A172 (cell line): ENCODE measurements around the gene PRMT6. TPM values are rescaled to one million over a fixed set of nuclear protein-coding genes. Genes with fewer than 3 reads are reported as not detected.

Source experiments
- DNase-seq: peaks from one replicate; pipeline ENCODE4 v3.0.0-alpha.2; 2015; ENCODE audit warnings: low spot score
- total RNA-seq: library from RNA; depleted of rRNA; stranded (reverse); fragments of >200 nt; shearing (Covaris generic); gene quantifications from 2 replicates; pipeline ENCODE4 v1.2.3, GENCODE V29; 2014; rRNA removed

PRMT6 gene
- total RNA-seq, 1 experiment from 2014 or later, result 3.7 TPM

GRCh38 chr1:107093395-107093794 is 36.9 kb downstream of the PRMT6 start:
- DNase-seq, result peak; percentile 8

DNA sequence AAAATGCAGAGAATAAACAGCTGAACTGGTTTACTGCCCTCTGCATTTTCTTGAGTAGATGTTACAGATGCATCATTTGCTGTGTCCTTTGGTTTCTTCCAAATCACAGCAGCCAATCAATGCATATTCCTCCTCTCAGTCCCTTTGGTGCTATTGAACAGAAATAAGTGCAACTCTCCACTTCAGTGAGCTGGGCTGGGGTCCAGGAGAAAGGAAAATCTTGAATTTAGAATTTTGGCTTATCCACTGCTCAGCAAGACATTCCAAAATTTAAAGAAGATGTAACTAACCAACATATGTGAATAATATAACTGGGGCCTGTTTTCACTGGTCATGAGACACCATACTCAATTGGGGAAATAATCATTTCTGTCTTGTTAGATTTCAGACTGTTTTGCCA is 39.2 kb downstream of the PRMT6 start:
- no peak for DNase-seq

GRCh38 chr1:107096690-107097089 is 40.2 kb downstream of the PRMT6 start:
- no peak for DNase-seq

DNA sequence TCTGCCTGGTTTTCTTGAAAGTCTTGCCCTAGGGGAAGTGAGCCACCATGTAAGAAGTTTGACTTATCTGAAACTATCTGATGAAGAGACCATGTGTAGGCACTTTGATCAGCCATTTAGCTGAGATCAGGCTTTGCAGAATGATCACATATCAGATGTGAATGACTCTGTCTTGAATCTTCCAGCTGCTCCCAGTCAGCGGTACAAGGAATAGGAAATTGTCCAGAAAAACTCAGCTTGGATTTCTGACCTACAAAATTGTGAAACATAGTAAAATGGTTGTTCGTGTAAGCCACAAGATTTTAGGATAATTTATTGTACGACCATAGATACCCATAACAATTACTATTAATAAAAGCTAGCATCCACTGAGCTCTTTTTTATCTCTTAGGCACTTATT is 42.5 kb downstream of the PRMT6 start:
- no peak for DNase-seq

- DNase-seq, result no peak
Measured at GRCh38 chr1:107100331-107100984, 44.0 kb downstream of the PRMT6 start.

GRCh38 chr1:107105914-107106313 is 49.4 kb downstream of the PRMT6 start:
- no peak for DNase-seq

Other genes with a start within 250 kb of the PRMT6 start
- not detected in 2 replicates for gene NTNG1, start 84.4 kb downstream of the PRMT6 start, total RNA-seq